ENCODE measurements around the gene CNTN5. TPM values are rescaled to one million over a fixed set of nuclear protein-coding genes. Genes with fewer than 3 reads are reported as not detected.

The CNTN5 gene
- total RNA-seq, 2 donors from 2014 or later, result not detected

DNA sequence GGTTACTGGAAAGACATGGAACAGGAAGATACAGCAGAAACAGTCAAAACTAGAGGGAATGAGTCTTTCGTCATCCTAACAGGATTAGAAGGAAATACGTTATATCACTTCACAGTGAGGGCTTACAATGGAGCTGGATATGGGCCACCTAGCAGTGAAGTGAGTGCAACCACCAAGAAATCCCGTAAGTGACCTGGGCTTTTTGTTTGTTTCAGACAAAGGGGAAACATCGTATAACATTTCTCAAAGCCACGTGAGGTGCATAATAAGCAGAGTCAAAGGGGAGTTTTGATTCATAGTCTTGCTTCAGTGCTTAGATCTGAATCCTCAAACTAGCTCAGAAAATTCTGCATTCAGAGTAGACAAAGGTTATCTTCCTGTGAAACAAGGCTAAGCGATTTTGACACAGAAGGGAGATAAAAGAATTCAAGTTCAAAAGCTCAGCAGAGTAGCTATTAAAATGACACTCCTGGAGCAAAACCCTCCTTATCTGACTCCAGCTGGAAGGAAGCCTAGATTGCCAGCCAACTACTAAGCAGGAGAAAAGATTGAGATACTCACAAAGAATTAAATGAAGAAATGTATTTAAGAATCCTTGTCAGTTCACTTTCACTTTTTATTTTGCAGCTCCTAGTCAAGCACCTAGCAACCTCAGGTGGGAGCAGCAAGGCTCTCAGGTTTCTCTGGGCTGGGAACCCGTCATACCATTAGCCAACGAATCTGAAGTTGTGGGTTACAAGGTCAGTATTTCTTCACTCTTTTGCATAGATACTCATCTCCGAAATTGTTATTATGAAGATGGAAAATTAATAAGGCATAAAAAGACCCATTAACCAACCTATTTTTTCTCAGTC is 1319.9 kb downstream of the CNTN5 start:
- no peak for ATAC-seq
- H3K4me1 Mint-ChIP-seq, result no peaks in the 10 kb centered on the region
- DNase-seq, result no peak
- H3K36me3 Mint-ChIP-seq (ENCODE audit: low read depth), result no peaks in the 10 kb centered on the region
- H3K27me3 Mint-ChIP-seq, result no peaks in the 10 kb centered on the region
- H3K4me3 Mint-ChIP-seq, result no peak overlapping the region
- H3K27ac Mint-ChIP-seq, result no peak overlapping the region
- no peaks in the 10 kb centered on the region for H3K9me3 ChIP-seq (ENCODE audit: control insufficient read depth, low read length, poor library complexity, severe bottlenecking)

DNA sequence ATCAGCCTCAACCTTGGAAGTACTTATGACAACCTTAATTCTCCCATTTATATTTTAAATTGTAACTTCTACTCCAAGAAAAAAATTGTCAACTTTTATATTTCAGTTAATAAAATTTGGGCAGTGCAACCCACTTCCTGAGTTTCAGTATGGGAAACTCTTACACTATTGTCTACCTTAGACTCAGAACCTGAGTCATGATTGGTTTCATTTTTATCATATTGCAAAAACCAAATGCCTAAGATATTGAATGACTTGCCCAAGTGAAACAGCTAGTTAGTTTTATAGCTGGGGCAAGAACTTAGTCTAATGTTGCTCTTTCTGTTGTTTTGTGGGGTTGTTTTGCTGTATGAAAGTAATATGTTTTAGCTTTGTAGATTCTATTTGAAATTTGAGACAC is 1332.3 kb downstream of the CNTN5 start:
- H3K4me3 Mint-ChIP-seq, result no peak overlapping the region
- H3K9me3 ChIP-seq (ENCODE audit: control insufficient read depth, low read length, poor library complexity, severe bottlenecking), result no peaks in the 10 kb centered on the region
- no peaks in the 10 kb centered on the region for H3K4me1 Mint-ChIP-seq
- DNase-seq (no peak), ATAC-seq (no peak)
- no peaks in the 10 kb centered on the region for H3K27me3 Mint-ChIP-seq
- no peak overlapping the region for H3K27ac Mint-ChIP-seq
- no peaks in the 10 kb centered on the region for H3K36me3 Mint-ChIP-seq (ENCODE audit: low read depth)

DNA sequence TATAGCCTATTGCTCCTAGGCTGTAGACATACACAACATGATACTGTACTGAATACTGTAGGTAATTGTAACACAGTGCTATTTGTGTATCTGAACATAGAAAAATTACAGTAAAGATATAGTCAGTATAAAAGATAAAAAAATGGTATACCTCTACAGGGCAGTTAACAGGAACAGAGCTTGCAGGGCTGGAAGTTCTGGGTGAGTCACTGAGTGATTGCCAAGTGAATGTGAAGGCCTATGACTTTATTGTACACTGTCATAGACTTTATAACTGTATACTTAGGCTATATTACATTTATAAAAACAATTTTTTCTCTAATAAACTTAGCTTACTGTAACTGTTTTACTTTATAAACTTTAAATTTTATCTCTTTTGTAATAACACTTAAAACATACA is 1334.0 kb downstream of the CNTN5 start:
- Mint-ChIP-seq H3K4me3 (no peak overlapping the region), H3K27me3 (no peaks in the 10 kb centered on the region), H3K36me3 (ENCODE audit: low read depth) (no peaks in the 10 kb centered on the region), H3K27ac (no peak overlapping the region), H3K4me1 (no peaks in the 10 kb centered on the region)
- ATAC-seq, result no peak
- no peaks in the 10 kb centered on the region for H3K9me3 ChIP-seq (ENCODE audit: control insufficient read depth, low read length, poor library complexity, severe bottlenecking)
- no peak for DNase-seq

GRCh38 chr11:100356035-100356434 is 1335.3 kb downstream of the CNTN5 start:
- ATAC-seq (no peak), DNase-seq (no peak)
- Mint-ChIP-seq H3K27ac (no peak overlapping the region), H3K4me3 (no peak overlapping the region), H3K27me3 (no peaks in the 10 kb centered on the region), H3K36me3 (ENCODE audit: low read depth) (no peaks in the 10 kb centered on the region), H3K4me1 (no peaks in the 10 kb centered on the region)
- no peaks in the 10 kb centered on the region for H3K9me3 ChIP-seq (ENCODE audit: control insufficient read depth, low read length, poor library complexity, severe bottlenecking)

GRCh38 chr11:100359281-100359680 is 1338.5 kb downstream of the CNTN5 start:
- no peaks in the 10 kb centered on the region for H3K9me3 ChIP-seq (ENCODE audit: control insufficient read depth, low read length, poor library complexity, severe bottlenecking)
- H3K36me3 Mint-ChIP-seq (ENCODE audit: low read depth), result no peaks in the 10 kb centered on the region
- DNase-seq (no peak), ATAC-seq (no peak)
- no peaks in the 10 kb centered on the region for H3K4me1 Mint-ChIP-seq
- H3K27ac Mint-ChIP-seq, result no peak overlapping the region
- no peaks in the 10 kb centered on the region for H3K27me3 Mint-ChIP-seq
- H3K4me3 Mint-ChIP-seq, result no peak overlapping the region

- no peak for ATAC-seq
- peaks cover 3% of the 10 kb centered on the region for H3K9me3 ChIP-seq (ENCODE audit: control insufficient read depth, low read length, poor library complexity, severe bottlenecking)
- H3K27ac Mint-ChIP-seq, result no peak overlapping the region
- H3K36me3 Mint-ChIP-seq (ENCODE audit: low read depth), result no peaks in the 10 kb centered on the region
- DNase-seq, result no peak
- H3K27me3 Mint-ChIP-seq, result no peaks in the 10 kb centered on the region
- no peaks in the 10 kb centered on the region for H3K4me1 Mint-ChIP-seq
- no peak overlapping the region for H3K4me3 Mint-ChIP-seq
Observed at GRCh38 chr11:100367892-100368291, 1347.1 kb downstream of the CNTN5 start.

- no peaks in the 10 kb centered on the region for H3K9me3 ChIP-seq (ENCODE audit: control insufficient read depth, low read length, poor library complexity, severe bottlenecking)
- H3K27me3 Mint-ChIP-seq, result no peaks in the 10 kb centered on the region
- no peak overlapping the region for H3K4me3 Mint-ChIP-seq
- no peak for DNase-seq
- no peak for ATAC-seq
- no peak overlapping the region for H3K27ac Mint-ChIP-seq
- no peaks in the 10 kb centered on the region for H3K4me1 Mint-ChIP-seq
- H3K36me3 Mint-ChIP-seq (ENCODE audit: low read depth), result no peaks in the 10 kb centered on the region
Observed at GRCh38 chr11:100383357-100383865, 1362.7 kb downstream of the CNTN5 start.

GRCh38 chr11:100396266-100396665 is 1375.5 kb downstream of the CNTN5 start:
- no peak overlapping the region for H3K27ac Mint-ChIP-seq
- H3K4me3 Mint-ChIP-seq, result no peak overlapping the region
- H3K4me1 Mint-ChIP-seq, result no peaks in the 10 kb centered on the region
- H3K36me3 Mint-ChIP-seq (ENCODE audit: low read depth), result no peaks in the 10 kb centered on the region
- H3K9me3 ChIP-seq (ENCODE audit: control insufficient read depth, low read length, poor library complexity, severe bottlenecking), result no peaks in the 10 kb centered on the region
- ATAC-seq, result no peak
- DNase-seq, result no peak
- no peaks in the 10 kb centered on the region for H3K27me3 Mint-ChIP-seq

DNA sequence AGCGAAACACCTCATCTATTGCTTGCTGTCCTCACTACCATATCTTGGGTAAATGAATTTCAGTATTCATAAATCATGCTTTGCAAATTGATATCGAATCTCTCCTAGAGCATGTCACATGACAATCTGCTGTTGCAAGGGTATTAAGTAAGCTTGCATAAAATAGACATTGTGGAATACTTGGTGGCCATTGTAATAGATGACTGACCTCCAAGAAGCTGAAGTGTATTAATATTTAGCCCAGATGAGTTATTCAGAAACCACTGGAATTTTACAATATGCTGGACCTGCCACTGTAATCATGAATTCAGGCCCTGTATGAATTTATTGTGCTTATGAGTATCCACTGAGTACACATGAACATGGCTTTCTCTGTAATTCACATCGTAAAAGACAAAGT is 1376.7 kb downstream of the CNTN5 start:
- Mint-ChIP-seq H3K36me3 (ENCODE audit: low read depth) (no peaks in the 10 kb centered on the region), H3K4me1 (no peaks in the 10 kb centered on the region), H3K27ac (no peak overlapping the region), H3K4me3 (no peak overlapping the region), H3K27me3 (no peaks in the 10 kb centered on the region)
- ATAC-seq, result no peak
- no peaks in the 10 kb centered on the region for H3K9me3 ChIP-seq (ENCODE audit: control insufficient read depth, low read length, poor library complexity, severe bottlenecking)
- no peak for DNase-seq

- DNase-seq (no peak), ATAC-seq (no peak)
- no peak overlapping the region for H3K4me3 Mint-ChIP-seq
- H3K9me3 ChIP-seq (ENCODE audit: control insufficient read depth, low read length, poor library complexity, severe bottlenecking), result no peaks in the 10 kb centered on the region
- no peaks in the 10 kb centered on the region for H3K27me3 Mint-ChIP-seq
- no peak overlapping the region for H3K27ac Mint-ChIP-seq
- no peaks in the 10 kb centered on the region for H3K4me1 Mint-ChIP-seq
- H3K36me3 Mint-ChIP-seq (ENCODE audit: low read depth), result no peaks in the 10 kb centered on the region
Observed at GRCh38 chr11:100403816-100404215, 1383.1 kb downstream of the CNTN5 start.

DNA sequence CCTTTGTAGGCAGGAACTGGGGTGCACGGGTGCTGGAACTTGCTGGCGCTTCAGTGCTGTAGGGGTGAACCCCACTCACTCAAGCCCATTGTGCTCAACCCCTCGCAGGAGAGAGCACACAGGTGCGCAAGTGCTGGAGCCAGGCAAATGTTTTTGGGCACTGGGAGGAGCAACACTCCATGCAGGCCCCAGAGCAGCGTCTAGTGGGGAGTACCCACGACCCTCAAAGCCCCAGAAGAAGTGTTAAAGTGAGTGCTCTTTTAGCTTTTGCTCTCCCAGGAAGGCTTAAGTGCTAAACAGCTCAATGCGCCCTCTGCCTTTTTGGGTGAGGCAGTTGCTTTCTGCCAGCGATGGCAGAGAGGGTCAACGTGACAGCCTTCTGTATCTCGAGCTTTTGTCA is 1384.2 kb downstream of the CNTN5 start:
- H3K36me3 Mint-ChIP-seq (ENCODE audit: low read depth), result no peaks in the 10 kb centered on the region

More for the DNA sequence above, 1384.2 kb downstream of the CNTN5 start:
- no peaks in the 10 kb centered on the region for H3K9me3 ChIP-seq (ENCODE audit: control insufficient read depth, low read length, poor library complexity, severe bottlenecking)
- DNase-seq, result no peak
- no peaks in the 10 kb centered on the region for H3K27me3 Mint-ChIP-seq
- H3K27ac Mint-ChIP-seq, result no peak overlapping the region
- no peaks in the 10 kb centered on the region for H3K4me1 Mint-ChIP-seq
- no peak overlapping the region for H3K4me3 Mint-ChIP-seq
- no peak for ATAC-seq
